ENCODE results near the gene NTM.

GRCh38 chr11:131645237-131645636 is 274.8 kb downstream of the NTM start:
- TF ChIP-seq CTCF (IDR thresholded peaks at IDR 0.05) (no peak), ETV6 (CRISPR knock-in tag; IDR thresholded peaks at IDR 0.05) (no peak), ZNF232 (CRISPR knock-in tag; IDR thresholded peaks at IDR 0.05) (no peak), MXD4 (CRISPR knock-in tag; IDR thresholded peaks at IDR 0.05; ENCODE audit: borderline replicate concordance) (no peak), ARID4B (CRISPR knock-in tag; IDR thresholded peaks at IDR 0.05; ENCODE audit: borderline replicate concordance) (no peak), CREB1 (CRISPR knock-in tag; IDR thresholded peaks at IDR 0.05) (no peak), HMGA2 (CRISPR knock-in tag; IDR thresholded peaks at IDR 0.05) (no peak), JUN (CRISPR knock-in tag; IDR thresholded peaks at IDR 0.05) (no peak), ERG (CRISPR knock-in tag; IDR thresholded peaks at IDR 0.05) (no peak), TEAD4 (CRISPR knock-in tag; IDR thresholded peaks at IDR 0.05) (no peak)
- TF ChIP-seq, protein P1, sequence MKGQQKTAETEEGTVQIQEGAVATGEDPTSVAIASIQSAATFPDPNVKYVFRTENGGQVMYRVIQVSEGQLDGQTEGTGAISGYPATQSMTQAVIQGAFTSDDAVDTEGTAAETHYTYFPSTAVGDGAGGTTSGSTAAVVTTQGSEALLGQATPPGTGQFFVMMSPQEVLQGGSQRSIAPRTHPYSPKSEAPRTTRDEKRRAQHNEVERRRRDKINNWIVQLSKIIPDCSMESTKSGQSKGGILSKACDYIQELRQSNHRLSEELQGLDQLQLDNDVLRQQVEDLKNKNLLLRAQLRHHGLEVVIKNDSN (CRISPR knock-in tag; IDR thresholded peaks at IDR 0.05): no peak
- TF ChIP-seq, protein P2, sequence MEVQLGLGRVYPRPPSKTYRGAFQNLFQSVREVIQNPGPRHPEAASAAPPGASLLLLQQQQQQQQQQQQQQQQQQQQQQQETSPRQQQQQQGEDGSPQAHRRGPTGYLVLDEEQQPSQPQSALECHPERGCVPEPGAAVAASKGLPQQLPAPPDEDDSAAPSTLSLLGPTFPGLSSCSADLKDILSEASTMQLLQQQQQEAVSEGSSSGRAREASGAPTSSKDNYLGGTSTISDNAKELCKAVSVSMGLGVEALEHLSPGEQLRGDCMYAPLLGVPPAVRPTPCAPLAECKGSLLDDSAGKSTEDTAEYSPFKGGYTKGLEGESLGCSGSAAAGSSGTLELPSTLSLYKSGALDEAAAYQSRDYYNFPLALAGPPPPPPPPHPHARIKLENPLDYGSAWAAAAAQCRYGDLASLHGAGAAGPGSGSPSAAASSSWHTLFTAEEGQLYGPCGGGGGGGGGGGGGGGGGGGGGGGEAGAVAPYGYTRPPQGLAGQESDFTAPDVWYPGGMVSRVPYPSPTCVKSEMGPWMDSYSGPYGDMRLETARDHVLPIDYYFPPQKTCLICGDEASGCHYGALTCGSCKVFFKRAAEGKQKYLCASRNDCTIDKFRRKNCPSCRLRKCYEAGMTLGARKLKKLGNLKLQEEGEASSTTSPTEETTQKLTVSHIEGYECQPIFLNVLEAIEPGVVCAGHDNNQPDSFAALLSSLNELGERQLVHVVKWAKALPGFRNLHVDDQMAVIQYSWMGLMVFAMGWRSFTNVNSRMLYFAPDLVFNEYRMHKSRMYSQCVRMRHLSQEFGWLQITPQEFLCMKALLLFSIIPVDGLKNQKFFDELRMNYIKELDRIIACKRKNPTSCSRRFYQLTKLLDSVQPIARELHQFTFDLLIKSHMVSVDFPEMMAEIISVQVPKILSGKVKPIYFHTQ (CRISPR knock-in tag; IDR thresholded peaks at IDR 0.05): no peak
